Glutamatergic neuron (in vitro differentiated cells): ENCODE data around the gene PKHD1. TPM values are rescaled to one million over a fixed set of nuclear protein-coding genes. Genes with fewer than 3 reads are reported as not detected.

Experiments used
- DNase-seq: peaks from one replicate; pipeline ENCODE4 v3.0.0; 2022
- H3K27ac Mint-ChIP-seq: one replicate; pipeline ENCODE4 v1.8.0; 2020; ENCODE audit warnings: mild to moderate bottlenecking, mixed read lengths, inconsistent platforms; ENCODE audit not compliant: unreplicated experiment
- H3K27me3 Mint-ChIP-seq: one replicate; pipeline ENCODE4 v1.8.0; 2020; ENCODE audit warnings: mild to moderate bottlenecking, moderate library complexity, mixed read lengths, inconsistent platforms; ENCODE audit not compliant: unreplicated experiment
- H3K36me3 Mint-ChIP-seq: one replicate; pipeline ENCODE4 v1.8.0; 2020; ENCODE audit warnings: mild to moderate bottlenecking, mixed read lengths, inconsistent platforms; ENCODE audit not compliant: unreplicated experiment
- H3K4me1 Mint-ChIP-seq: one replicate; pipeline ENCODE4 v1.8.0; 2020; ENCODE audit warnings: mild to moderate bottlenecking, low read depth, mixed read lengths, inconsistent platforms; ENCODE audit not compliant: unreplicated experiment
- H3K4me3 Mint-ChIP-seq: one replicate; pipeline ENCODE4 v1.8.0; 2020; ENCODE audit warnings: mild to moderate bottlenecking, mixed read lengths, inconsistent platforms; ENCODE audit not compliant: unreplicated experiment
- H3K9me3 Mint-ChIP-seq: one replicate; pipeline ENCODE4 v1.8.0; 2020; ENCODE audit warnings: mild to moderate bottlenecking, moderate library complexity, mixed read lengths, inconsistent platforms; ENCODE audit not compliant: unreplicated experiment
- CTCF ChIP-seq: fragments of 200-600 bp; sonication (generic); IDR thresholded peaks from one replicate; pipeline ENCODE4 v1.5.0; 2021; ENCODE audit not compliant: partially characterized antibody, unreplicated experiment
- total RNA-seq: library from RNA; stranded (reverse); fragmentation: NEBNext Ultra II Directional; extraction: Animal tissue kit (Norgen Biotek cat#: 25700); gene quantifications from one replicate; pipeline ENCODE4 v1.2.1, GENCODE V29; 2021; ENCODE audit not compliant: unreplicated experiment

The PKHD1 gene
- total RNA-seq, 1 donor from 2014 or later = 0.02 TPM

- no peak for DNase-seq
- Mint-ChIP-seq H3K4me3 (no peak overlapping the region), H3K4me1 (no peaks in the 10 kb centered on the region), H3K27me3 (no peaks in the 10 kb centered on the region), H3K9me3 (no peaks in the 10 kb centered on the region), H3K36me3 (no peaks in the 10 kb centered on the region), H3K27ac (no peak overlapping the region)
- no peak for TF ChIP-seq CTCF
Measured at GRCh38 chr6:51915098-51915497, 172.3 kb downstream of the PKHD1 start.

- H3K27ac Mint-ChIP-seq = no peak overlapping the region
- no peak for DNase-seq
- H3K4me3 Mint-ChIP-seq = no peak overlapping the region
- no peaks in the 10 kb centered on the region for H3K4me1 Mint-ChIP-seq
- no peaks in the 10 kb centered on the region for H3K36me3 Mint-ChIP-seq
- H3K9me3 Mint-ChIP-seq = no peaks in the 10 kb centered on the region
- H3K27me3 Mint-ChIP-seq = no peaks in the 10 kb centered on the region
- no peak for TF ChIP-seq CTCF
Measured at GRCh38 chr6:51913265-51913664, 174.1 kb downstream of the PKHD1 start.

- H3K9me3 Mint-ChIP-seq = no peaks in the 10 kb centered on the region
- H3K4me3 Mint-ChIP-seq = no peak overlapping the region
- H3K27ac Mint-ChIP-seq = no peak overlapping the region
- no peaks in the 10 kb centered on the region for H3K27me3 Mint-ChIP-seq
- no peak for DNase-seq
- H3K36me3 Mint-ChIP-seq = no peaks in the 10 kb centered on the region
- H3K4me1 Mint-ChIP-seq = no peaks in the 10 kb centered on the region
- no peak for TF ChIP-seq CTCF
Measured at GRCh38 chr6:51910851-51911250, 176.6 kb downstream of the PKHD1 start.

GRCh38 chr6:51908243-51908642, 179.2 kb downstream of the PKHD1 start:
- H3K4me3 Mint-ChIP-seq = no peak overlapping the region
- TF ChIP-seq CTCF = no peak
- no peak for DNase-seq

GRCh38 chr6:51901766-51902764, 185.3 kb downstream of the PKHD1 start:
- Mint-ChIP-seq H3K4me1 (no peaks in the 10 kb centered on the region), H3K9me3 (no peaks in the 10 kb centered on the region), H3K27ac (no peak overlapping the region), H3K27me3 (no peaks in the 10 kb centered on the region), H3K4me3 (no peak overlapping the region), H3K36me3 (no peaks in the 10 kb centered on the region)
- TF ChIP-seq CTCF = no peak
- no peak for DNase-seq

More at GRCh38 chr6:51908243-51908642, 179.2 kb downstream of the PKHD1 start:
- no peaks in the 10 kb centered on the region for H3K27me3 Mint-ChIP-seq
- no peaks in the 10 kb centered on the region for H3K36me3 Mint-ChIP-seq
- no peaks in the 10 kb centered on the region for H3K4me1 Mint-ChIP-seq
- no peaks in the 10 kb centered on the region for H3K9me3 Mint-ChIP-seq
- no peak overlapping the region for H3K27ac Mint-ChIP-seq
